Sigmoid colon (tissue), 4 donors: Measurements from ENCODE around the gene PRSS2.

Source experiments
- CTCF ChIP-seq, 4 experiments: fragments of 450-650 bp in 3 of 4; fragments of 200-600 bp in 1 of 4; IDR thresholded peaks; one replicate each; pipeline ENCODE4 v1.5.1; 2016 to 2019; ENCODE audit warnings: antibody characterized with exemption in 4 of 4, mild to moderate bottlenecking in 3 of 4, moderate library complexity in 2 of 4
- EP300 ChIP-seq, 4 donors: sonication (generic); formaldehyde crosslinking; IDR thresholded peaks; one replicate each; pipeline ENCODE4 v1.6.1; 2017; ENCODE audit warnings: antibody characterized with exemption in 4 of 4
- POLR2A ChIP-seq, 2 donors: fragments of 450-650 bp; IDR thresholded peaks; one replicate each; pipeline ENCODE4 v1.6.1; 2016; ENCODE audit warnings: antibody characterized with exemption in 2 of 2, mild to moderate bottlenecking in 2 of 2, moderate library complexity in 2 of 2
- POLR2AphosphoS5 ChIP-seq, 4 donors: sonication (generic); formaldehyde crosslinking; IDR thresholded peaks; one replicate each; pipeline ENCODE4 v1.6.1; 2017; ENCODE audit warnings: antibody characterized with exemption in 4 of 4

DNA sequence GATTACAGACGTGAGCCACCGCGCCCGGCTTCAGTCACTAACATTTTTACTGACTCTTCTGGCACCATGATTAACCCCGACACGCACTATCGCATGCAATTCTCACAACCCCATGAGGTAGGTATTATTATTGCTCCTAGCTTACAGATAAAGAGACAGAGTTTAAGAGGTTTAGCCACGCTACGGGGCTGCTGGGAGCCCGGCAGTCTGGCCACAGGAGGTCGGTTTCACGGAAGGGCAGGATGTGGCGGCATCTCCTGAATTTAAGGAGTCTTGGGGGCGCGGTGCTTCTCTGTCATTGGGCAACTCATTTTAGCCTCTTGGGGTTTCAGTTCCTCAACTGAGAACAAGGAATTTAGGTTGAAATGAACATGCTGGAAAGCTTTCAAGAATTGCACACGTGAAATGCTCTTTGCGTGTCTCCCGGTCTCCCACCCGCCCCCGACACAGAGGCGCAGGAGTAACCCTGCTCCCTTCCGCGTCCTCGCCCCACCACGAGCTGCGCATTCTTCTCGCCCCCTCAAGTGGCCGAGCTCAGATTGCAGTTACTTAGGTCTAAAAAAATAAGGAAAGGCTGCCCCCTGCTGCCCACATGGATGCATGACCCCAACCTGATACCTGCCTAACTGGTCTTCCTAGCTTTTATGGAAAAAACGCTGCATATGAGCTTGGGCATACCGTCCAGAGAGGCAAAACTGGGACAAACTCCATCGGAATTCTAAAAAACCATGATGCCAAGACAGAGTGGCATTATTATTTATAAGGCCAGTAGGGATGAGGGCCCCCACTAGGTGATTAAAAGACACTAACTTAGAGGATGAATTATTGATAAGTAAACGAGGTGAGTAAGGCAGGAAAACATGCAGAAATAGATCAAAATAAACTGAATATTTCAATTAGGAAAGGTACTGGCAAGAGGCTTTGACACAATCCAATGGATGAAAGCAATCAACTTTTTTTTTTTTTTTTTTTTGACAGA is 12.4 kb downstream of the PRSS2 start:
- TF ChIP-seq CTCF (IDR thresholded peaks at IDR 0.05) (peak; percentile 80 to 89 (median 86)), POLR2A (IDR thresholded peaks at IDR 0.05) (no peak), EP300 (IDR thresholded peaks at IDR 0.05) (no peak), POLR2AphosphoS5 (IDR thresholded peaks at IDR 0.05) (no peak)
